Activated CD8-positive, alpha-beta memory T cell treated with anti-CD3 and anti-CD28 coated beads for 48 hours (primary cell): ENCODE results near the gene MRPS21.

Source experiments
- DNase-seq, 3 experiments: peaks; one replicate each; pipeline ENCODE4 v3.0.0-alpha.2; 2020; ENCODE audit warnings: low read depth in 2 of 3, low spot score in 2 of 3

MRPS21 gene

GRCh38 chr1:150293433-150294253 is at the start of gene MRPS21:
MRPS21 (plus strand) TSS chr1:150293861; CDS start chr1:150294367, 506 bp downstream.
- DNase-seq, result peak; percentile 70 to 76 (median 72)

- DNase-seq, result no peak
These were observed 43.7 kb upstream of the MRPS21 start for GRCh38 chr1:150249936-150250335.

- no peak for DNase-seq
These were observed 37.5 kb upstream of the MRPS21 start for GRCh38 chr1:150256198-150256553.

- no peak for DNase-seq
These were observed 36.9 kb upstream of the MRPS21 start for GRCh38 chr1:150256554-150257341.

GRCh38 chr1:150257624-150258585 is 35.8 kb upstream of the MRPS21 start, which contains the start of gene CA14:
CA14 (plus strand) TSS chr1:150257774; CDS start chr1:150258129, 355 bp downstream.
- DNase-seq, result no peak

DNA sequence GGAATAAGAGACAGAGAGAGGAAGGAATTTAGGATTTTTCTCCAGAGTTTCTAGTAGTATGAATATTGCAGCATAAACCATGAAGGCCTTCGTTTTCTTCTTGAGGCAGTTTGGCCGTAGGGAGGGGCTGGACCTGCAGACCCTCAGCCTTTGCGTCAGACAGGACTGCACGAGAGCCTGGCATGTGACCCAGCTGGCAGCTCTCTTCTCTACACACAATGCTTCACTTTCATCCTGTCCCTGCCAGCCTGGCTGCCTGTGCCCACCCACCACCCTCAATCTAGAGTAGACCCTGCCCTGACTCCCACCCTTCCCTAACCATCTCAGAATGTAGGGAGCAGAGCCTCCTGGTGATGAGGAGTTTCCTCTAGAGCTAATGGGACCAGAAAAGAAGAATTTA is 34.4 kb upstream of the MRPS21 start:
- DNase-seq, result no peak

DNA sequence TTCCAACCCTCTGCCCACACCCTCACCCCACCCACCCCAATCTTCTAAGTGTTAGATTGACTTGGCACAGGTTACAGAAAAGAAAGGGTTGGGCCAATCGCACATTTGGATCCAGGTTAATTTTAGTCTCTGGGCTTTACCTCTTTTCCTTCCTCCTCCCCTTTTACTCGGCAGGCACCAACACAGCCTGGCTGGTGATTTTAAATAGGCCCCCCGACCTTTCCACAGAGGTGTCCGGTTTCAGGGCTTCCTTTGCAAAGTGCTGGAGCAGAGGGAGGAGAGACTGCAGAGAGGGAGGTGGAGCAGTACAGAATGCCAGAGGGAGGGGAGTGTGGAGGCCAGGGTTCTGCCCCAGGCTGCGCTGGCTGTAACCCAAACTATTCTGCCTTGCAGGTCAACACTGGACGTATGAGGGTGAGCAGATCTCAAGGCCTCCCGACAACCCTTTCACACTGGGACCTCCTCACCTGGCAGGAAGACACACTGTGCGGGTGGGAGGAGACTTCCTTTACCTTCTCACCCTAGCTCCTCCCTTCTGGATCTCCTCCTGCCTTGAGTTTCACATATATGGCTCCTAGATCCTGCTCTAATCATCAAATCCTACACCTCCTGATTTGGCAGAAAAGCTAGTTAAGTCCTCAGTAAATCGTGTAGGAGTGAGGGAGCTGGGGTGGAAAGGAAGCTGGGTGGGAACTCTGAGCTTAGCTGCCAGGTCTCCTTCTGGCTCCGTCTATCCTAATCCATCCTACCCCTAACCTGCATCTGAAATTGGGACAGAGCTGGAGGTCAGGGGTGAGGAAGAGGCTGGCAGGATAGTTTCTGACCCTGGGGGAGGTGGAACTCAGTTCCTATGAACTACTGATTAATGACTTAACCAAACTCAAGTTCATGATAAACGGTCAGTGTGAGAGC is 33.6 kb upstream of the MRPS21 start:
- DNase-seq, result no peak

GRCh38 chr1:150261367-150261766 is 32.3 kb upstream of the MRPS21 start:
- DNase-seq, result no peak

GRCh38 chr1:150262388-150263320 is 31.0 kb upstream of the MRPS21 start:
- DNase-seq, result no peak

DNA sequence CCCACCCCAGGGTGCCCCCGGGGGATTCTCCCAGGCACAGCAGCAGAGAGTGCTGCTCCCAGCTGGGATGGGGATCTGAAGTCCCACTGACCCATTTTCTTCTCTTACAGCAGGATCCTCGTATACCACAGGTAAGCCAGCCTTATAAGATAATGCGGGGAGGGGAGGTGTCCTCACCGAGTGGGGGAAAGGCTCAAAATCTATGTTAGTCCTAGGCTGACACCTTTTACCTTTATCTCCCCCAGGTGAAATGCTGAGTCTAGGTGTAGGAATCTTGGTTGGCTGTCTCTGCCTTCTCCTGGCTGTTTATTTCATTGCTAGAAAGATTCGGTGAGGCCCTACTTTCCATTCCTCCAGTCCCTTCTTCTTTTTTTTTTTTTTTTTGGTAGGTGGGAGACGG is 30.1 kb upstream of the MRPS21 start:
- DNase-seq, result no peak

DNA sequence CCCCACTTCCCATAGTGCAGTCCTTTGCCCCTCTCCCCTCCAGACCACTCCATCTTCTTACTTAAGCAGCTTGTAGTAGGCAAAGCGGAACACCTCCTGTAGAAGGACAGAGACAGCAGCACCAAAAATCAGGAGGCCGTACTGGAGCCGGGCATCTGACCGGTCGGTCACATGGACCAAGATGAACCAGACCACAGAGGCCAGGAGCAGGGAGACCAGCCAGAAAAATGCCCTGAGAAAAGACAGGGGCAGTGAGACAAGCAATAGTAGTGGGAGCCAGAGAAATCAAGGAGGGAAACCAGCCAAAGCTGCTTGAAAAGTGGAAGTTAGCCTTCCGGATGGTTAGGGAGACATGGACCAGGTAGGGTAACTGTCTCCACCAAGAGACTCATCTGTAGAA is 25.8 kb upstream of the MRPS21 start:
- no peak for DNase-seq

GRCh38 chr1:150268340-150268704 is 25.3 kb upstream of the MRPS21 start:
- DNase-seq, result peak in 1 of 3 experiments; percentile 16

DNA sequence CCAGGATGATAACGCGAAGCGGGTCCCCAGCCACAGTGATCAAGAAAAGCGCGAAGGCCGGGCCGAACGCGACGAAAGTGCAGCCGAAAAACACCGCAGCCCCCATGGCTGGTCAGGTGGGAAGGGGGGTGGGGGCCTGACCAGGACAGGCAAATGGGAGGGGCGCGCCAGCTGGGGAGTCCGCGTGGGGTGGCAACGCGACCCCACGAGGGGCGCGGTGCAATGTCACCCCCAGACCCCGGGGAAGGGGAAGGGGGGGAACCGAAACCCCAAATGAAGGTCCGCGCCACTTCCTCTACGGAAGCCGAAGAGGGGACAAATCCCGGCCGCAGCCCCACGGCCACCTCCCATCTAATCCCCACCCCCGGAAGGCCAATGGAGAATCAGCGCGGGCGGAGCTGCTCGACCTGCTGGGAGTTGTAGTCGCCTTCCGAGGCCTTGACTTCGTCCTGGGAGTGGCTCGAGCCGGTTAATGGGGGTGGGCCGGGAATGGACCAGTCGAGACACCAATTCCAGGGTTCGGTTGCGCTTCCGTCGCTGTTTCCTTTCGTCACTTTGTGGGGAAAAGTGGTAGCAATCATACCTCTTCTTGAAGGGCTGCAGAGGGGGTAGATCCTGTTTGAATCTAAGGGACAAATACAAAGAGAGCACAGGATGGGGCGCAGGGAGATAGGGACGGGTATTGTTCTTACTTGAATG is 24.8 kb upstream of the MRPS21 start, which contains the start of gene APH1A:
TSS of gene APH1A (minus strand) at position 312 of the 699 bp plus-strand sequence. CDS start at position 106, 206 bp downstream.
- peak; percentile 71 to 88 (median 85) for DNase-seq

GRCh38 chr1:150269451-150269850 is 24.2 kb upstream of the MRPS21 start:
- DNase-seq, result no peak

GRCh38 chr1:150271291-150271959 is 22.2 kb upstream of the MRPS21 start:
- DNase-seq, result no peak

DNA sequence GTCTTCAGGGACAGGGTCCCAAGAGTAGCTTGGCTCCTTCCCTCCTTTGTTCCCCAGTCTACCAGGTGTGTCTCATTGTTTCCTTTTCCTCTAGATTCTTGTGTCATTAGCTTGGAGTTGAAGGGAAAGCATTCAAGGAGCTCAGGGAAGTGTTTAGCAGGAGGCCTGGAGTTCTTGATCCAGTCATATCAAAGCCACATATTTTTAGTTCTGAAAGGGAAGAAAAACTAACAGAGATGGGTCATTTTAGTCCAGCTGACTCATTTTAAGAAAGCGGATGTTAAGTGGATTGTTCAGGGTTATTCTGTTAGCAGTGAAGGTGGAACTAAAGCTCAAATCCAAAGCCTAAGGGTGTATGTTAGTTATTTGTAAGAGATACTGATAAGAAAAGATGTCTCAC is 20.4 kb upstream of the MRPS21 start:
- no peak for DNase-seq

- DNase-seq, result no peak
These were observed 13.4 kb upstream of the MRPS21 start for GRCh38 chr1:150280138-150280707.
